ENCODE results near the gene MAPK10.

- TF ChIP-seq POLR2AphosphoS5 (IDR thresholded peaks at IDR 0.05; ENCODE audit: low read depth, low read length), result no peak
- no peak for TF ChIP-seq POLR2A (IDR thresholded peaks at IDR 0.05; ENCODE audit: low read depth, low read length)
These were observed 73.1 kb downstream of the MAPK10 start for GRCh38 chr4:86286726-86287125.

Measured in GM12892 (cell line).